GM19099 (cell line): ENCODE measurements around the gene CENPF.

Experiments
- POLR2A ChIP-seq: IDR thresholded peaks from 3 replicates; pipeline ENCODE4 v1.6.1; 2011; ENCODE audit warnings: low read depth; ENCODE audit not compliant: insufficient read length; ENCODE audit errors: extremely low read depth

CENPF gene

GRCh38 chr1:214573386-214574318 lies 29.3 kb upstream of the CENPF start:
- no peak for TF ChIP-seq POLR2A

GRCh38 chr1:214574598-214575411 lies 28.2 kb upstream of the CENPF start:
- no peak for TF ChIP-seq POLR2A

GRCh38 chr1:214579183-214579582 lies 23.8 kb upstream of the CENPF start:
- TF ChIP-seq POLR2A = no peak

DNA sequence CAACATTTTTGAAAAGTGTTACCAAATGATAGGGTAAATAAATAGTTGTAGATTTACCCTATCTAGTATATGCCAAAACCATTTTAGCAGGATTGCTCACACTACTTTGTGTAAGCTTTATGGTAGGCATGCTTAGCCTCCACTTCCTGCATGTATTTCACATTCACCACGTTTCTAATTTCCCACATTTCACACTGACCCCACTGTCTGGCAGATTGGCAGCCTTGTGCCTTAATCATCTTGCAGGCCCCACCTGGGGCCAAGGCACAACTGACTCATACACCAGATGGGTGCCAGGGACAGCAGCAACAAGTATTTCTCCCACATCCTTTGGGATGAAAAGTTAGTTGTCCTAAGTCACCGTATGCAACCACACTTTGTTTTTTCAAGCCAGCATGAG lies 21.2 kb upstream of the CENPF start:
- TF ChIP-seq POLR2A = no peak

DNA sequence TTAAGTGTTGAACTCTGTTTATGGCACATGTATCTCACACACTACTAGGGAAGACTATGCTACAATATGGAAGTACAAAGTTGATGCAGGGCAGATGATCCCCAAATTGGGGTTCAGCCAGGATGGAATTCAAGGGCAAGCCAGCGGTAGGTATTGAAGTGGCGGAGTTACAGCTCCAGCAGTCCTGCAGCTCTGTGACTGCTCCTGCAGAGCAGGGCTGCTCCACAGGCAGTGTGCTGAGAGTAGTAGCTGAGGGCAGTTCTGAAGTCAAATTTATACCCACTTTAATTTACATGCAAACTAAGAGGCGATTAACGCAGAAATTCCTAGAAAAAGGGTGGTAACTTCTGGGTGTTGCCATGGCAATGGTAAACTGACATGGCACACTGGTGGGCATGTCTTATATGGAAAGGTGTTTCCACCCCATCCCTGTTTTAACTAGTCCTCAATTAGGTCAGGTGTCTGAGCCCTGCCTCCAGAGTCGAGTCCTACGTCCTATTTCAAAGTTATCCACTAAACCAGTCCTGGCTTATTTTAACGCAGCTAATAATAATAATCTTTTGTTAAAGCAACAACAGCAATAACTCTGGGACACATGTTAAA lies 20.6 kb upstream of the CENPF start:
- no peak for TF ChIP-seq POLR2A

DNA sequence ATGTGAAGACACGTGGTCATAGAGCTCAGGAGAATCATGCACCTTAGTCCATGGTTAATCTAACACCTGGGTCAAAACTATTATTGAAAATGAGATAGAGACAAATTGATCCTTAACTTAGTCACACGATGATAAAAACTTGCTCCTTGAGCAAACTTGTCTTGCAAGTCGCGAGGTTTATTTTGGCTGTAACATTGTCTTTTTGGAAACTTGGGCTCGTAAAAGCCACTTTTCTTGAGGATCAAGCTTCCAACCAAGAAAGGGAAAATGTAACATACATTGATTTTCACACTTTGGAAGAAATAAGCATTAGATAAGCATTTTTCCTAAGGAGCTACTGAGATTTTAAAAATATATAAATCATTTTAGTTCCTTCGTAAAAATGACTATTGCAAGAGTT lies 19.9 kb upstream of the CENPF start:
- no peak for TF ChIP-seq POLR2A

DNA sequence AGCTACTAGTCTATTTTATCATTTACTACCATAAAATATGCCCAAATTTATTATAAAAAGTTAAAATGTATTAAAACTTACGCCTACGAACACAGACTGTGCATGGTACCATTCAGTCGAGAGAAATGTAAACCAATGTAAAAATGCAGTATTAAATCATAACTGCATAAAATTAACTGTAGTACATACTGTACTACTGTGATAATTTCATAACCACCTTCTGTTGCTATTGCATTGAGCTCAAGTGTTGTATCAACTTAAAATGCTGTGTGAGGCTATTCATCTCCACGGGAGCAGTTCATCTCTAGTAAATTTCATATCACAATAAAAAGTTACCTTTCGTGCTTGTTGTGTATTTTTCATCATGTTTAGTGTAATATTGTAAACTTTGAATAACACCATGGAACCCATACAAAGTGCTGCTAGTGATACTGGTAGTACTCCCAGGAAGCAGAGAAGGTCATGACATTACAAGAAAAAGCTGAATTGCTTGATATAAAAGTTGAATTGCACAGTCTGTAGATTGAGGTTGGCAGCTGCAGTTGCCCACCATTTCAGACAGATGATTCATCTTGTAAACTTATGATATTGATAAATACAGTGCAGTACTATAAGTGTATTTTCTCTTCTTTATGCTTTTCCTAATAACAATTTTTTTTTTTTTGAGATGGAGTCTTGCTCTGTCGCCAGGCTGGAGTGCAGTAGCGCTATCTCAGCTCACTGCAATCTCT lies 19.0 kb upstream of the CENPF start:
- TF ChIP-seq POLR2A = no peak

DNA sequence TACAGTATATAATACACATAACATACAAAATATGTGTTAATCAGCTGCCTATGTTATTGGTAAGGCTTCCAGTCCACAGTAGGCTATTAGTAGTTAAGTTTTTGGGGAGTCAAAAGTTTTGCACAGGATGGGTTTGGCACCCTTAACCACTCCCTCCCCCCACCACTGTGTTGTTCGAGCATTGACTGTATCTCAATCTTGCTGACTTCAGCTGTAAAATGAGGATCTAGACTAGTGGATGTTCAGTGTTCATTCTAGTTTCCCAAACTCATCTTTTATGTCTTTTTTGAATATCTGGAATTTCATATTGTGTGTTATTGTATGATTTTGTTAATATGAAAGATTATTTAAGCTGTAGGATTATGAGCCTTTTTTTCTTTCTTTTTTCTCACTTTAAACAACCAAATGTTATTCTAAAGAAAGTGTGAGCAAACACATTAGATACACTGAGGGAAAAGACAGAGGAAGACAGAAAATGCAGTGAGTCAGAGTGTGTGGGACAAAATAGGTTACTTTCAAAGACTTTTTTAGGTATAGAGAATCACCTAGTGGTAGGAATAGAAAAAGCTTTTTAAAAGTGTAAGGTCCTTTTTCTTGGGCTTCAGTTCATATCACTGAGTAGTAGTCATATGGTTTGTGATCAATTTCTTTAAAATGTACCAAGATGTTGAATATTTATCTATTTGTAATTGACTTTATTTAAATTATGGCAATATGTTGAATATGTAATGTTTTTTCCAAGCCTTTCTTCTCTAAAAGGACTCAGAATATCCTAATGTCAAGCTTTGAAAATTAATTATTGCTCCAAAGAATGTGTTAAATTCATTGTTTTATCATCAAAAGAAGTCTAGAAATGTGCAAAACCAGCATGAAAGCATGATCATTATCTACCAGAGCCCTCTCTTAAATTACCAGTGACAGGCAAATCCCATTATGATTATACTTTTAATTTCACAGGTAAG lies 17.9 kb upstream of the CENPF start:
- no peak for TF ChIP-seq POLR2A

DNA sequence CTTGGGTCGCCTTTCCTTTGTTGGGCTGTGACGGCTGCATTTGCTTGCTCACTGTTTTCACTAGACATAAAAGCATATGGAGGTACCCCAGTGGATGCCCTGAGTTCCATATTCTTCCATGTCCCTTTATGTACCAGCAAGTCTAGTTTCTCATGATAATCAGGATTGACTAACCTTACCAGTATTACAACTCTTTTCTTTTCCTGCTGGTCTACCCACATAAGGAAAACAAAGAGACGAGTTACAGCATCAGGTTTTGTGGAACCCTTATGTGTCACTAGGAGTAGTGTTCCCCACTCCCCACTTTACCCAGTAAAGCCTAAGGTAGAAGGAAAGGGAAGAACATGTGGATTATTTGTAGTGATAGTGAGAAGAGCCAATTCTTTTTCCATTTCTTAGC lies 16.4 kb upstream of the CENPF start:
- TF ChIP-seq POLR2A = no peak

DNA sequence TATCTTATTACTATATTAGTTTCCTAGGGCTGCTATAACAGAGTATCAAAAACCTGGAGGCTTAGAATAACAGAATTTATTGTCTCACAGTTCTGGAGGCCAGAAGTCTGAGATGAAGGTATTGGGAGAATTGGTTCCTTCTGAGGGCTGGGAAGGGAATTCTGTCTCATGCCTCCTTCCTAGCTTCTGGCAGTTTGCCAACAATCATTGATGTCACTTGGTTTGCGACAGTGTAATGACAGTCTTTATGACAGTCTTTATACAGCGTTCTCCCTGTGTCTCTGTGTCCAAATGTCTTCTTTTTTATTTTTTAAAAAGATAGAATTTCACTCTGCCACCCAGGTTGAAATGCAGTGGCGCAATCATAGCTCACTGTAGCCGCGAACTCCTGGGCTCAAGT lies 15.8 kb upstream of the CENPF start:
- no peak for TF ChIP-seq POLR2A

DNA sequence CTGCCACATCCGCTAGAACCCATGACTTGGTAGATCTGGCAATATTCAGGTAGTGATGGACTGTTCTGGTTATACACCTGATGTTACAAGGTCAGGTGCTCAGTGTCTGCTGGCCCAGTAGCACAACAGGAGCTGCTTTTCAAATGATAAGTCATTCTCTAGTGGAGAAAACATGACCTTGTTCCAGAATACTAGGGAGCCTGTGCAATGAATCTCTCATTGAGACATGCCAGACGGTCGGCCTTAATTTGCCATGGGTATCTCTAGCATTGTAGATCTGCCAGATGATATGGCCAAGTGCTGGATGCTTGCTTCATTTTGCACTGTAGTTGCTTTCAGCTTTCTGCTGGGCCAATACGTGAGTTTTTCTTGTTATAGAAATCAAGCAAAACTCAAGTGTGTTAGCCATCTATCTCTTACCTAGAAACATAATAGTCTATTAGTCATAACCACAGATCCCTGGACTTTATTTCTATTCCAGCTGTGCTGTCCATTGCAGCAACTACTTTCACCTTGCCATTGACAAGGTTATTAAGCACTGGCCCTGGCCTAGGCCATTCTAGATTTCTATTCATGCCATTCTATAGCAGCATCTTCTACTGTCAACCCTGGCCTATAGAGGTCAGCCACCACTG lies 13.9 kb upstream of the CENPF start:
- no peak for TF ChIP-seq POLR2A

- no peak for TF ChIP-seq POLR2A
Measured at GRCh38 chr1:214590696-214591095, 12.3 kb upstream of the CENPF start.

DNA sequence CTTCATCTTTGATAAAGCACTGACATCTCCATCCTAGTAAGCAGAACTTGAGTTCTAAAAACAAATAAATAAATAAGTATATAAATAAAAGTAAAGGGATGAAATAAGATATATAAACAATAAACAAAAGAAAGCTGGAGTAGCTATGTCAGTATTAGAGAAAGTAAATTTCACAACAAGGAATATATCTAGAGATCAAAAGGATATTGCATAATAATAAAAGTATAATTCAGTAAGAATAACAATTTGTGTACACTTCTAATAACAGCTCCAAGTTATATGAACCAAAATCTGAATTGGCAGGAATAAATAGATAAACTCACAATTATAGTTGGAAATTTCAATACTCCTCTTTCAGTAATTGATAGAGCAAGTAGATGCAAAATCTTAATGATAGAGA lies 9.8 kb upstream of the CENPF start:
- TF ChIP-seq POLR2A = no peak
